ENCODE data around the gene CEACAM1.

CEACAM1 gene

GRCh38 chr19:42477933-42478332, 50.3 kb downstream of the CEACAM1 start:
- TF ChIP-seq L3MBTL2 (conservative IDR thresholded peaks at IDR 0.05) (no peak), TARDBP (IDR thresholded peaks at IDR 0.05) (no peak), FOXK2 (IDR thresholded peaks at IDR 0.05) (no peak), SUZ12 (IDR thresholded peaks at IDR 0.05) (no peak), LEF1 (IDR thresholded peaks at IDR 0.05; ENCODE audit: borderline replicate concordance) (no peak), ZNF384 (IDR thresholded peaks at IDR 0.05) (no peak), FOXA1 (IDR thresholded peaks at IDR 0.05) (no peak), HDGF (IDR thresholded peaks at IDR 0.05; ENCODE audit: borderline replicate concordance) (no peak), NFRKB (IDR thresholded peaks at IDR 0.05) (no peak), ARNT (IDR thresholded peaks at IDR 0.05) (no peak), PKNOX1 (IDR thresholded peaks at IDR 0.05) (no peak), ELF4 (IDR thresholded peaks at IDR 0.05) (no peak)
- CTCF ChIA-PET = no interaction called here
- no peak for DNase-seq (ENCODE audit: extremely low spot score)
- POLR2A ChIA-PET = interaction anchor here (0.7 kb wide), 1 partner anchor 15 kb away, joined by 3 read pairs; no protein-coding TSS in a partner anchor

DNA sequence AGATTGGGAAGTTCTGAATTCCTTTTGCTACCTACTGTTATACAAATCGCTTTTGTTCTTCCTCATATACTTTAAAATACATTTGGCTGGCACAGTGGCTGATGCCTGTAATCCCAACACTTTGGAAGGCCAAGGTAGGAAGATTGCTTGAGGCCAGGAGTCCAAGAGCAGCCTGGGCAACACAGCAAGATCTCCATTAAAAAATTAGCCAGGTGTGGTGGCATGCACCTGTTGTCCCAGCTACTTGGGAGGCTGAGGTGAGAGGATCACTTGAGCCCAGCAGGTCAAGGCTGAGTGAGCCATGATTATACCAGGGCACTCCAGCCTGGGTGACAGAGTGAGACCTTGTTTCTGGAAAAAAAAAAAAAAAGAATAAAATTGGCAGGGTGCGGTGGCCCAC, 51.2 kb downstream of the CEACAM1 start:
- TF ChIP-seq HDGF (IDR thresholded peaks at IDR 0.05; ENCODE audit: borderline replicate concordance) (no peak), PKNOX1 (IDR thresholded peaks at IDR 0.05) (no peak), SP1 (IDR thresholded peaks at IDR 0.05) (no peak), SUZ12 (IDR thresholded peaks at IDR 0.05) (no peak), L3MBTL2 (conservative IDR thresholded peaks at IDR 0.05) (no peak), FOXK2 (IDR thresholded peaks at IDR 0.05) (no peak), NFRKB (IDR thresholded peaks at IDR 0.05) (no peak), ZNF384 (IDR thresholded peaks at IDR 0.05) (no peak), CTBP1 (IDR thresholded peaks at IDR 0.05; ENCODE audit: borderline replicate concordance) (no peak), BHLHE40 (IDR thresholded peaks at IDR 0.05; ENCODE audit: borderline replicate concordance) (no peak), FOXA1 (IDR thresholded peaks at IDR 0.05) (no peak)
- DNase-seq (ENCODE audit: extremely low spot score) = no peak
- CTCF ChIA-PET = no interaction called here
- POLR2A ChIA-PET = interaction anchor here (0.7 kb wide), 1 partner anchor 15 kb away, joined by 3 read pairs; no protein-coding TSS in a partner anchor

GRCh38 chr19:42475366-42475765, 52.9 kb downstream of the CEACAM1 start:
- no peak for TF ChIP-seq PKNOX1 (IDR thresholded peaks at IDR 0.05)
- TF ChIP-seq CTBP1 (IDR thresholded peaks at IDR 0.05; ENCODE audit: borderline replicate concordance) = no peak
- TF ChIP-seq HDGF (IDR thresholded peaks at IDR 0.05; ENCODE audit: borderline replicate concordance) = no peak
- POLR2A ChIA-PET = no interaction called here
- DNase-seq (ENCODE audit: extremely low spot score) = no peak
- CTCF ChIA-PET = no interaction called here

GRCh38 chr19:42474743-42475142, 53.5 kb downstream of the CEACAM1 start:
- DNase-seq (ENCODE audit: extremely low spot score) = no peak
- ChIA-PET CTCF (no interaction called here), POLR2A (no interaction called here)
- TF ChIP-seq NFRKB (IDR thresholded peaks at IDR 0.05) = no peak
- TF ChIP-seq HDGF (IDR thresholded peaks at IDR 0.05; ENCODE audit: borderline replicate concordance) = no peak
- TF ChIP-seq ZNF384 (IDR thresholded peaks at IDR 0.05) = no peak
- TF ChIP-seq FOXK2 (IDR thresholded peaks at IDR 0.05) = no peak
- TF ChIP-seq ARNT (IDR thresholded peaks at IDR 0.05) = no peak
- no peak for TF ChIP-seq ELF4 (IDR thresholded peaks at IDR 0.05)
- no peak for TF ChIP-seq FOXA1 (IDR thresholded peaks at IDR 0.05)
- TF ChIP-seq PKNOX1 (IDR thresholded peaks at IDR 0.05) = no peak

- TF ChIP-seq SP1 (IDR thresholded peaks at IDR 0.05) (no peak), PKNOX1 (IDR thresholded peaks at IDR 0.05) (no peak), SUZ12 (IDR thresholded peaks at IDR 0.05) (no peak), BHLHE40 (IDR thresholded peaks at IDR 0.05; ENCODE audit: borderline replicate concordance) (no peak), FOXK2 (IDR thresholded peaks at IDR 0.05) (no peak), L3MBTL2 (conservative IDR thresholded peaks at IDR 0.05) (no peak), CTBP1 (IDR thresholded peaks at IDR 0.05; ENCODE audit: borderline replicate concordance) (no peak), ARNT (IDR thresholded peaks at IDR 0.05) (no peak), FOXM1 (IDR thresholded peaks at IDR 0.05; ENCODE audit: borderline replicate concordance) (no peak), TARDBP (IDR thresholded peaks at IDR 0.05) (no peak), FOXA1 (IDR thresholded peaks at IDR 0.05) (no peak), ZNF384 (IDR thresholded peaks at IDR 0.05) (no peak), NFRKB (IDR thresholded peaks at IDR 0.05) (no peak), LEF1 (IDR thresholded peaks at IDR 0.05; ENCODE audit: borderline replicate concordance) (no peak), HDGF (IDR thresholded peaks at IDR 0.05; ENCODE audit: borderline replicate concordance) (no peak), ELF4 (IDR thresholded peaks at IDR 0.05) (no peak)
- DNase-seq (ENCODE audit: extremely low spot score) = no peak
- ChIA-PET CTCF (no interaction called here), POLR2A (no interaction called here)
Measured at GRCh38 chr19:42473686-42474085, 54.6 kb downstream of the CEACAM1 start.

All from HEK293T (cell line).